Measurements from ENCODE around the gene CSKMT.

Gene CSKMT

DNA sequence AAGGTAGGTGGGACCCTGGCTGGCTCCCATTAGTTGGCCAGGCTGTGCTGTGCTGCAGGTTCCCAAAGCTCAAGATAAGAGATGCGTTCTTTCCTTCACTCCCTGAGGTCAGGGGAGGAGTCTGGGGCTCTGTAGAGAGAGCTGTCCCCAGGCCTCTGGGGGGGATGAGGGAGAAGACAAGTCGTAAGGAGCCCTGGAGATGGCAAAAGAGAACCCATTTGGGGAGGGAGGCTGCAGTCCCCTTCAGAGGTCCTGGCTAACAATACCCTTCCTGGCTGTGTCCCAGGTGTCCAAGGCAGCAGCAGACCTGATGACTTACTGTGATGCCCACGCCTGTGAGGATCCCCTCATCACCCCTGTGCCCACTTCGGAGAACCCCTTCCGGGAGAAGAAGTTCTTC lies 43.3 kb downstream of the CSKMT start:
- peak overlapping the region; percentile 98 for H3K27ac ChIP-seq
- POLR2A ChIA-PET (ENCODE audit: low non-redundant PET), result no interaction called here
- CTCF ChIA-PET, result interaction anchor here (0.6 to 0.8 kb wide), 2 partner anchors 36 to 42 kb away, joined by 3 read pairs; partner anchors contain the start of gene LBHD1
- no peak for DNase-seq (ENCODE audit: low spot score)
- TF ChIP-seq, protein P1, sequence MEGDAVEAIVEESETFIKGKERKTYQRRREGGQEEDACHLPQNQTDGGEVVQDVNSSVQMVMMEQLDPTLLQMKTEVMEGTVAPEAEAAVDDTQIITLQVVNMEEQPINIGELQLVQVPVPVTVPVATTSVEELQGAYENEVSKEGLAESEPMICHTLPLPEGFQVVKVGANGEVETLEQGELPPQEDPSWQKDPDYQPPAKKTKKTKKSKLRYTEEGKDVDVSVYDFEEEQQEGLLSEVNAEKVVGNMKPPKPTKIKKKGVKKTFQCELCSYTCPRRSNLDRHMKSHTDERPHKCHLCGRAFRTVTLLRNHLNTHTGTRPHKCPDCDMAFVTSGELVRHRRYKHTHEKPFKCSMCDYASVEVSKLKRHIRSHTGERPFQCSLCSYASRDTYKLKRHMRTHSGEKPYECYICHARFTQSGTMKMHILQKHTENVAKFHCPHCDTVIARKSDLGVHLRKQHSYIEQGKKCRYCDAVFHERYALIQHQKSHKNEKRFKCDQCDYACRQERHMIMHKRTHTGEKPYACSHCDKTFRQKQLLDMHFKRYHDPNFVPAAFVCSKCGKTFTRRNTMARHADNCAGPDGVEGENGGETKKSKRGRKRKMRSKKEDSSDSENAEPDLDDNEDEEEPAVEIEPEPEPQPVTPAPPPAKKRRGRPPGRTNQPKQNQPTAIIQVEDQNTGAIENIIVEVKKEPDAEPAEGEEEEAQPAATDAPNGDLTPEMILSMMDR (conservative IDR thresholded peaks at IDR 0.05; ENCODE audit: low read depth), result no peak

DNA sequence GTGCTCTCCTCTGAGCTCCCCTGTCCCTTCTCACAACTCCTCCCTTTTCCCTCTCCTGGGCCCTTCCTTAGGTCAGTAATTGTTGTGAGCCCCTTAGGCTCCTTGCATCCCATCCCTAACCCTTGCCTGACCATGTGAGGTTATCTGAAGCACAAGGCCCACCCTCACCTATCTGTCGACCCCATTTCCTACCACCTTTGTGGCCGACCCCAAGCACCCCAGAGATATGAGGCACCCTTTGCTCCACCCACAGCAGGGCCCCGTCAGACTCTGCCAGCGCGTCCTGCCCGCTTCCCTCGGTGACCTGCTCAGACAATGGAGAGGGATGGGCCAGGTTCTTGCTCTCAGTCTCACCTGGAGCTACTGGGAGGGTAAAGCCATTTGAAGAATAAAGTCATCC lies 43.7 kb downstream of the CSKMT start:
- ChIA-PET POLR2A (ENCODE audit: low non-redundant PET) (interaction anchor here (0.6 to 1.0 kb wide), 2 partner anchors 30 to 45 kb away, joined by 4 to 6 read pairs; partner anchors contain the start of genes UBXN1 and ZBTB3), CTCF (interaction anchor here (0.6 to 0.8 kb wide), 3 partner anchors 36 to 77 kb away, joined by 3 to 5 read pairs (median 3); partner anchors contain the start of gene LBHD1)
- no peak for DNase-seq (ENCODE audit: low spot score)
- TF ChIP-seq, protein P1 (conservative IDR thresholded peaks at IDR 0.05; ENCODE audit: low read depth), result no peak
- peak overlapping the region; percentile 98 for H3K27ac ChIP-seq

DNA sequence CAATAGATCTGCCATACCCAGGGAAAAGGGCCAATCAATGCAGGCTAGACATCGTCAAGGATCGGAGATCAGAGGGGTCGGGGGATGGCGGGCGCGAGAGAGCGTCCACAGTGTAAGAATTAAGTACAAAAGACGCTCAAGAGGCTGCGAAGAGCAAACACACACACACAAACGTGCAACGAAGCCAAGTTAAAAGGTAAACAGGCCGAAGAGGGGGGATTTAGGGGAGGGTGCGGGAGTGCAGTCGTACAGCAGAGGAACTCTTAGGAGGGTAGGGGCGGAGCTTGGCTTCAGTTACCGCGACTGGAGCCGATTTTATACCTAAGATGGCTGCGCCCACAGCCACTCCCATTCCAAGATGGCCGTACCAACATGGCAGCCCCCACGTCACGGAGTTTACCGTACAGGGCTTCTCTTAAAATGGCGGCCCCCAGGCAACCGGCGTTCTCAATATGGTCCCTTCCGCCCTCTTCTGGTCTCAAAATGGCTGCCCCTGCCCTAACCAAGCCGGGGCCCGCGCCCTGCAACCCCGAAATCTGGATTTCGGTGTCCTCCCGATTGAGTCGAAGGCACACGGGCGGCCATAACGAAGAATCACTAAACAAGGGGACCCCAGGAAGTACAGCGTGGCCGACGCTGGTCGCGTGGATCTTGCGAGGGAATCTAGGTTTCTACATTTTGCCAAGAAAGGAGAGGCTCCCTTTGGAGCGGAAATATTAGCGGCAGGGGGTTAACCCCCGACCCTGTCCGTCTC lies 44.3 kb downstream of the CSKMT start:
- peak overlapping the region; percentile 98 for H3K27ac ChIP-seq
- POLR2A ChIA-PET (ENCODE audit: low non-redundant PET), result interaction anchor here (0.6 to 1.0 kb wide), 3 partner anchors 9 to 44 kb away, joined by 4 to 6 read pairs (median 5); partner anchors contain the start of genes UBXN1 and ZBTB3
- CTCF ChIA-PET, result interaction anchor here (0.6 kb wide), 2 partner anchors 43 to 77 kb away, joined by 3 to 5 read pairs; no protein-coding TSS in a partner anchor
- TF ChIP-seq, protein P1 (conservative IDR thresholded peaks at IDR 0.05; ENCODE audit: low read depth), result no peak
- peak; percentile 89 for DNase-seq (ENCODE audit: low spot score)

DNA sequence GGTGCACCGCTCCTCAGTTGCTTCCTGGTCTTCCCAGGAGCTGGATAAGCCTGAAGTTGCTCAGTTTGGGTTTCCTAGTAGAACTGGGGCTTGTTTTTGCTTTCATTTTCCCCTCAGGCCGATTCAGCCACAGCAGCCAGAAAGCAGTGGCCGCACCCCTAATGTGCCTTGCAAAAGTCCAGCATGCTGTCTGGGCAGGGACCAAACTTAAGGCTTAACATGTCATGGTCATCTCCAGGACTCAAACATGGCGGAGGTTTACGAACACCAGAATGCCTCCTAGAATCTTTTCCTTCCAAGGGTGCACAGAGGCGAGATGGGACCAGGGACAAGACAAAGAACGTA lies 44.9 kb downstream of the CSKMT start:
- ChIA-PET CTCF (no interaction called here), POLR2A (ENCODE audit: low non-redundant PET) (interaction anchor here (0.6 to 1.0 kb wide), 2 partner anchors 10 to 44 kb away, joined by 4 to 5 read pairs; partner anchors contain the start of gene ZBTB3)
- DNase-seq (ENCODE audit: low spot score), result no peak
- TF ChIP-seq, protein P1 (conservative IDR thresholded peaks at IDR 0.05; ENCODE audit: low read depth), result no peak
- peak overlapping the region; percentile 98 for H3K27ac ChIP-seq

DNA sequence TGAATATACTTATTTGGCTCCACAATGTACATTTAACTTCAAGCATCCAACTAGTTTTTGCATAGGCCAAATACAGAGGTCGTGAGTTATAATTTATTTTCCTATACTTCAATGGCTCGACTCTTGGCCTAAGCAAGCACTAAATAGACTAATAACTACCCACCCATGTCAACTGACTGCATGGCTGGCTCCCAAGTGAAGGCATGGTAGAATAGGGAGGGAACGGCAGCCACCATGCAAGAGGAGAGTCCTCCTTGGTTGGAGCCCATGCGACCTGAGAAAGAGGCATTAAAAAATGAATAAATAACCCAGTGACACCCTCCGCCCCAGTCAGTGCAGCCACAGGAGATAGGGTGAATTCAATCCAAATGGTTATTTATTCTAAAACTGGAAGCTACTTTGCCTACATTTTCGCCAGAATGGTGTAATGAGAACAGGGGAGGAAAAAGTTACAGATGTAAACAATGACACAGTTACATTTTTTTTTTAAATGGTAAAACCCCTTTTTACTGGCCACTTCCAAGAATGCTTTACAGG lies 47.2 kb downstream of the CSKMT start:
- H3K27ac ChIP-seq, result no peak overlapping the region
- no peak for DNase-seq (ENCODE audit: low spot score)
- TF ChIP-seq, protein P1 (conservative IDR thresholded peaks at IDR 0.05; ENCODE audit: low read depth), result no peak
- CTCF ChIA-PET, result interaction anchor here (0.6 kb wide), 2 partner anchors 65 to 123 kb away, joined by 4 read pairs; no protein-coding TSS in a partner anchor
- POLR2A ChIA-PET (ENCODE audit: low non-redundant PET), result no interaction called here

DNA sequence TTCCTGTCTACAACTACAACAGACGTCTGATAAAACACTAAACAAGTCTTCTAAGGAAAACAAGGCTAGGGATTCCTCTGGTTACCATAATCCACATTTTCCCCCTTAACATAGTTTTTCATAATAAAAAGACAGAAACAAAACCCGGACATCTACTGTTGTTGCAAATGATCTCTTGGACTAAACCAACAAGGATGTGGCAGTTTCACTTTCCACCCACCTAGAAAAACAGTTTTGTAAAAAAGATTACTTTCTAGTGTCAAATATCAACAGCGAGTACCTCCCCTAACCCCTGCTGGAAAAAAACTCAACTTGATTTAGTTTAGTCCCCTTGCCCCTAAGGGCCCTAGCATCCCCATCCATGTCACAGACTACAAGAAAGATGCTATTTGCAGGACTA lies 47.7 kb downstream of the CSKMT start:
- no peak for DNase-seq (ENCODE audit: low spot score)
- no peak overlapping the region for H3K27ac ChIP-seq
- TF ChIP-seq, protein P1 (conservative IDR thresholded peaks at IDR 0.05; ENCODE audit: low read depth), result no peak
- CTCF ChIA-PET, result no interaction called here
- POLR2A ChIA-PET (ENCODE audit: low non-redundant PET), result interaction anchor here (0.5 kb wide), 1 partner anchor 261 kb away, joined by 4 read pairs; no protein-coding TSS in a partner anchor

Data from RWPE1 (cell line).